NCI-H2107 treated with DMSO at 0.1 percent for 48 hours (cell line): Measurements from ENCODE around the gene PDE9A.

ENCODE experiments used
- DNase-seq: peaks from one replicate; lab custom pipeline; 2025; ENCODE audit not compliant: unreplicated experiment; lab: John Stamatoyannopoulos, UW

The PDE9A gene

GRCh38 chr21:42684109-42684916, 30.9 kb downstream of the PDE9A start:
- no peak for DNase-seq

- DNase-seq, result no peak
Measured at GRCh38 chr21:42685036-42685435, 31.6 kb downstream of the PDE9A start.

- no peak for DNase-seq
Measured at GRCh38 chr21:42685954-42686500, 32.6 kb downstream of the PDE9A start.

- no peak for DNase-seq
Measured at GRCh38 chr21:42687796-42688195, 34.4 kb downstream of the PDE9A start.

- DNase-seq, result no peak
Measured at GRCh38 chr21:42688226-42688840, 34.9 kb downstream of the PDE9A start.

- DNase-seq, result no peak
Measured at GRCh38 chr21:42688841-42689371, 35.5 kb downstream of the PDE9A start.

GRCh38 chr21:42690586-42690985, 37.2 kb downstream of the PDE9A start:
- DNase-seq, result no peak

GRCh38 chr21:42691901-42692559, 38.6 kb downstream of the PDE9A start:
- DNase-seq, result no peak

GRCh38 chr21:42692688-42693087, 39.3 kb downstream of the PDE9A start:
- DNase-seq, result no peak

- DNase-seq, result no peak
Measured at GRCh38 chr21:42694751-42695696, 41.6 kb downstream of the PDE9A start.

- no peak for DNase-seq
Measured at GRCh38 chr21:42695697-42696380, 42.4 kb downstream of the PDE9A start.

GRCh38 chr21:42696501-42697040, 43.1 kb downstream of the PDE9A start:
- DNase-seq, result no peak

- no peak for DNase-seq
Measured at GRCh38 chr21:42698733-42699132, 45.3 kb downstream of the PDE9A start.

GRCh38 chr21:42699196-42699595, 45.8 kb downstream of the PDE9A start:
- no peak for DNase-seq

GRCh38 chr21:42701706-42702456, 48.5 kb downstream of the PDE9A start:
- DNase-seq, result no peak

- DNase-seq, result no peak
Measured at GRCh38 chr21:42702720-42703119, 49.3 kb downstream of the PDE9A start.

- no peak for DNase-seq
Measured at GRCh38 chr21:42703136-42703908, 49.9 kb downstream of the PDE9A start.

- no peak for DNase-seq
Measured at GRCh38 chr21:42703965-42704364, 50.5 kb downstream of the PDE9A start.
